GM12891 (cell line): Measurements from ENCODE around the gene MAEA.
A peak's percentile ranks its signal among the peaks of the same experiment; 100 is the strongest.

ENCODE experiments used
- DNase-seq: peaks from one replicate; pipeline ENCODE4 v3.0.0; 2011; ENCODE audit warnings: low spot score; ENCODE audit not compliant: insufficient read length
- FAIRE-seq: peaks from 2 replicates; lab custom pipeline; 2011; peaks lifted over from hg19 to GRCh38; lab: Jason Lieb, UNC
- PAX5 ChIP-seq: IDR thresholded peaks from 2 replicates; pipeline ENCODE4 v1.6.1; 2011; ENCODE audit warnings: low read length, moderate library complexity, mild to moderate bottlenecking; ENCODE audit not compliant: insufficient read depth, severe bottlenecking
- POLR2A ChIP-seq: IDR thresholded peaks from 2 replicates; pipeline ENCODE4 v1.6.1; 2011; ENCODE audit warnings: low read depth, low read length, control low read depth
- POLR2AphosphoS5 ChIP-seq: IDR thresholded peaks from 2 replicates; pipeline ENCODE4 v1.6.1; 2011; ENCODE audit warnings: low read depth, low read length, control low read depth
- POU2F2 ChIP-seq: IDR thresholded peaks from 2 replicates; pipeline ENCODE4 v1.6.1; 2011; ENCODE audit warnings: low read depth, mild to moderate bottlenecking, control low read depth, low read length, moderate library complexity
- SPI1 ChIP-seq: IDR thresholded peaks from 2 replicates; pipeline ENCODE4 v1.6.1; 2011; ENCODE audit warnings: low read depth, low read length, control low read depth
- TAF1 ChIP-seq: IDR thresholded peaks from 2 replicates; pipeline ENCODE4 v1.6.1; 2011; ENCODE audit warnings: low read depth, low read length, control low read depth

Gene MAEA

GRCh38 chr4:1338752-1339414 is 49.2 kb downstream of the MAEA start:
- no peak for DNase-seq
- TF ChIP-seq SPI1 (no peak), POLR2AphosphoS5 (no peak), TAF1 (no peak), POU2F2 (no peak), PAX5 (no peak), POLR2A (no peak)
- FAIRE-seq = no peak

- DNase-seq = no peak
- no peak for FAIRE-seq
- no peak for TF ChIP-seq POU2F2
- TF ChIP-seq SPI1 = no peak
- no peak for TF ChIP-seq TAF1
- TF ChIP-seq POLR2A = no peak
- no peak for TF ChIP-seq POLR2AphosphoS5
- no peak for TF ChIP-seq PAX5
Measured at GRCh38 chr4:1339489-1339888, 49.8 kb downstream of the MAEA start.

- DNase-seq = no peak
- TF ChIP-seq TAF1 = no peak
- no peak for TF ChIP-seq PAX5
- no peak for TF ChIP-seq SPI1
- no peak for TF ChIP-seq POLR2A
- no peak for TF ChIP-seq POU2F2
- no peak for TF ChIP-seq POLR2AphosphoS5
- FAIRE-seq = no peak
Measured at GRCh38 chr4:1340181-1340747, 50.6 kb downstream of the MAEA start.

- DNase-seq (no peak), FAIRE-seq (no peak)
- TF ChIP-seq POLR2AphosphoS5 (no peak), POU2F2 (no peak), SPI1 (no peak), PAX5 (no peak), POLR2A (no peak), TAF1 (no peak)
Measured at GRCh38 chr4:1340861-1341260, 51.2 kb downstream of the MAEA start.

GRCh38 chr4:1342003-1342402 is 52.3 kb downstream of the MAEA start:
- DNase-seq (no peak), FAIRE-seq (no peak)
- TF ChIP-seq POLR2AphosphoS5 (no peak), POU2F2 (no peak), TAF1 (no peak), SPI1 (no peak), POLR2A (no peak), PAX5 (no peak)

- FAIRE-seq (no peak), DNase-seq (no peak)
- no peak for TF ChIP-seq SPI1
- no peak for TF ChIP-seq PAX5
- no peak for TF ChIP-seq TAF1
- no peak for TF ChIP-seq POU2F2
- TF ChIP-seq POLR2A = no peak
- TF ChIP-seq POLR2AphosphoS5 = no peak
Measured at GRCh38 chr4:1344696-1345095, 55.0 kb downstream of the MAEA start.

- FAIRE-seq = peak; percentile 31
- TF ChIP-seq POU2F2 = no peak
- DNase-seq = peak; percentile 65
Measured at GRCh38 chr4:1345903-1346780, 56.5 kb downstream of the MAEA start.

GRCh38 chr4:1346781-1347409 is 57.2 kb downstream of the MAEA start, which contains the start of gene UVSSA:
Gene UVSSA, plus strand, starts transcription at chr4:1347208. Its CDS starts 884 bp downstream, at chr4:1348092.
- DNase-seq (peak; percentile 100), FAIRE-seq (peak; percentile 100)
- no peak for TF ChIP-seq TAF1
- no peak for TF ChIP-seq PAX5
- no peak for TF ChIP-seq POU2F2
- no peak for TF ChIP-seq POLR2A
- no peak for TF ChIP-seq POLR2AphosphoS5
- TF ChIP-seq SPI1 = no peak

GRCh38 chr4:1347410-1347864 is 57.7 kb downstream of the MAEA start:
- no peak for FAIRE-seq
- TF ChIP-seq POU2F2 = 0 out of 2 replicates have a peak, but pooled peaks have one; percentile 17
- no peak for TF ChIP-seq SPI1
- peak; percentile 72 for TF ChIP-seq POLR2A
- TF ChIP-seq POLR2AphosphoS5 = no peak
- 0 out of 2 replicates have a peak, but pooled peaks have one; percentile 17 for TF ChIP-seq TAF1
- peak; percentile 76 for DNase-seq
